ENCODE measurements around the gene HOXB8. TPM values are rescaled to one million over a fixed set of nuclear protein-coding genes. Genes with fewer than 3 reads are reported as not detected.

The HOXB8 gene
- total and polyA plus RNA-seq, 2 experiments from 2014 or later, result not detected

GRCh38 chr17:48594538-48595277 lies 20.4 kb downstream of the HOXB8 start:
- peaks cover 3% of the 10 kb centered on the region; the same call in 1 of the 3 replicates for H3K36me3 Mint-ChIP-seq (ENCODE audit: low read depth)
- Histone ChIP-seq H3K4me2 (peak overlapping the region; percentile 69), H3K79me2 (replicated peaks; ENCODE audit: insufficient read depth) (no peaks in the 10 kb centered on the region), H3K4me3 (peak overlapping the region; percentile 37), H3K4me1 (ENCODE audit: insufficient read depth) (peaks cover 53% of the 10 kb centered on the region), H4K20me1 (replicated peaks; ENCODE audit: insufficient read depth) (peaks cover 45% of the 10 kb centered on the region), H3K9me2 (ENCODE audit: insufficient read depth) (no peaks in the 10 kb centered on the region), H3K27ac (ENCODE audit: low read depth) (no peak overlapping the region), H3F3A (replicated peaks; ENCODE audit: low read depth) (peaks cover 51% of the 10 kb centered on the region), H3K27me3 (ENCODE audit: insufficient read depth) (peaks cover 100% of the 10 kb centered on the region), H3K36me3 (ENCODE audit: insufficient read depth) (no peaks in the 10 kb centered on the region), H2AFZ (no peak overlapping the region)
- H3K9me3 Mint-ChIP-seq, result no peaks in the 10 kb centered on the region; the same call in 2 of the 3 replicates
- peaks cover 40% of the 10 kb centered on the region for H3K4me1 Mint-ChIP-seq
- DNase-seq (ENCODE audit: low spot score) (no peak), ATAC-seq (no peak)
- no peak overlapping the region for H3K27ac Mint-ChIP-seq
- no peak overlapping the region for H3K4me3 Mint-ChIP-seq
- TF ChIP-seq POLR2AphosphoS5 (IDR thresholded peaks at IDR 0.05; ENCODE audit: low read depth) (no peak), ZNF462 (CRISPR knock-in tag; IDR thresholded peaks at IDR 0.05) (no peak), ZNF114 (CRISPR knock-in tag; IDR thresholded peaks at IDR 0.05) (no peak), JUNB (IDR thresholded peaks at IDR 0.05; ENCODE audit: unreplicated experiment) (no peak), REST (IDR thresholded peaks at IDR 0.05; ENCODE audit: unreplicated experiment) (no peak), EZH2 (IDR thresholded peaks at IDR 0.05; ENCODE audit: low read depth, unreplicated experiment) (peak; percentile 59), STAT1 (IDR thresholded peaks at IDR 0.05; ENCODE audit: unreplicated experiment) (no peak), CREB1 (CRISPR knock-in tag; IDR thresholded peaks at IDR 0.05; ENCODE audit: low read depth) (no peak)
- H3K27me3 Mint-ChIP-seq (ENCODE audit: insufficient read depth, low read depth, poor library complexity), result peaks cover 100% of the 10 kb centered on the region
